IMR-90 (cell line): ENCODE measurements around the gene FBXO15. TPM values are rescaled to one million over a fixed set of nuclear protein-coding genes. Genes with fewer than 3 reads are reported as not detected.

ENCODE experiments used
- ATAC-seq: fragments of 200-7000 bp; cut with Tn5 transposase; 2 replicates; pipeline ENCODE4 v1.9.1; 2020; ENCODE audit warnings: low read depth, mild to moderate bottlenecking, moderate library complexity
- BruUV-seq: library from RNA; stranded (reverse); fragments of 400-500 nt; replicated peaks from 2 replicates; lab custom pipeline; 2021; lab: Mats Ljungman, UMichigan
- CTCF ChIA-PET: fragments of 300-600 bp; formaldehyde crosslinking; extraction: SDS; loops from one replicate; lab custom pipeline; 2021; ENCODE audit warnings: antibody characterized with exemption; lab: Yijun Ruan, JAX
- POLR2A ChIA-PET: fragments of 300-600 bp; sonication (Branson Sonifier 250); formaldehyde crosslinking; loops from one replicate; lab custom pipeline; 2022; ENCODE audit warnings: antibody characterized with exemption; ENCODE audit not compliant: unreplicated experiment; lab: Charles Lee
- DNase-seq: peaks from one replicate; pipeline ENCODE4 v3.0.0; 2013
- H2AFZ ChIP-seq: replicated peaks from 2 replicates; pipeline ENCODE3; 2013; ENCODE audit warnings: low read length, mild to moderate bottlenecking; ENCODE audit not compliant: poor library complexity
- H2AK5ac ChIP-seq: 2 replicates; pipeline ENCODE4 v1.6.1; 2013; ENCODE audit warnings: low read depth, low read length, inconsistent platforms
- H2AK9ac ChIP-seq: replicated peaks from 2 replicates; pipeline ENCODE3; 2013; ENCODE audit warnings: mild to moderate bottlenecking, low read depth, low read length, moderate library complexity; ENCODE audit not compliant: poor library complexity
- H2BK120ac ChIP-seq: 2 replicates; pipeline ENCODE4 v1.6.1; 2013; ENCODE audit warnings: low read depth, low read length, inconsistent platforms
- H2BK15ac ChIP-seq: 3 replicates; pipeline ENCODE4 v1.6.1; 2013; ENCODE audit warnings: low read depth, low read length, inconsistent platforms
- H2BK20ac ChIP-seq: 2 replicates; pipeline ENCODE4 v1.6.1; 2013; ENCODE audit warnings: low read depth, mild to moderate bottlenecking, inconsistent platforms, low read length, moderate library complexity
- H2BK5ac ChIP-seq: 2 replicates; pipeline ENCODE4 v1.6.1; 2013; ENCODE audit warnings: mild to moderate bottlenecking, low read depth, low read length, inconsistent platforms; ENCODE audit not compliant: poor library complexity, severe bottlenecking
- H3K14ac ChIP-seq: replicated peaks from 2 replicates; pipeline ENCODE4 v1.6.1; 2013; ENCODE audit warnings: low read depth, low read length, inconsistent platforms
- H3K18ac ChIP-seq: 2 replicates; pipeline ENCODE4 v1.6.1; 2013; ENCODE audit warnings: low read depth, low read length, control low read depth
- H3K23ac ChIP-seq: 2 replicates; pipeline ENCODE4 v1.6.1; 2013; ENCODE audit warnings: low read depth, low read length, inconsistent platforms
- H3K27ac ChIP-seq: 2 replicates; pipeline ENCODE4 v1.5.1; 2013; ENCODE audit warnings: mild to moderate bottlenecking, control low read depth, low read length; ENCODE audit not compliant: insufficient read depth
- H3K27me3 ChIP-seq: 2 replicates; pipeline ENCODE4 v1.6.1; 2013; ENCODE audit warnings: low read length; ENCODE audit not compliant: control insufficient read depth, insufficient read depth
- H3K36me3 ChIP-seq: 2 replicates; pipeline ENCODE4 v1.6.1; 2013; ENCODE audit warnings: low read length, mixed read lengths; ENCODE audit not compliant: control insufficient read depth, insufficient read depth
- H3K4ac ChIP-seq: 2 replicates; pipeline ENCODE4 v1.6.1; 2013; ENCODE audit warnings: low read depth, low read length, inconsistent platforms
- H3K4me1 ChIP-seq: 2 replicates; pipeline ENCODE4 v1.6.1; 2013; ENCODE audit warnings: low read length, mixed read lengths; ENCODE audit not compliant: control insufficient read depth, insufficient read depth
- H3K4me2 ChIP-seq: 2 replicates; pipeline ENCODE4 v1.6.1; 2013; ENCODE audit warnings: low read depth, mild to moderate bottlenecking, control low read depth, low read length, moderate library complexity
- H3K4me3 ChIP-seq: 2 replicates; pipeline ENCODE4 v1.5.1; 2013; ENCODE audit warnings: low read depth, mild to moderate bottlenecking, control low read depth, low read length, moderate library complexity; ENCODE audit not compliant: insufficient read depth
- H3K56ac ChIP-seq: 2 replicates; pipeline ENCODE4 v1.6.1; 2013; ENCODE audit warnings: low read length, inconsistent platforms; ENCODE audit not compliant: insufficient read depth; ENCODE audit errors: extremely low read depth
- H3K79me1 ChIP-seq, 2 experiments: 2 replicates each; pipeline ENCODE4 v1.6.1; 2013; ENCODE audit warnings: low read length in 2 of 2, inconsistent platforms in 1 of 2, low read depth in 1 of 2
- H3K9ac ChIP-seq: 2 replicates; pipeline ENCODE4 v1.6.1; 2013; ENCODE audit warnings: low read depth, low read length, control low read depth
- H3K9me1 ChIP-seq: 2 replicates; pipeline ENCODE4 v1.6.1; 2013; ENCODE audit warnings: low read length, inconsistent platforms; ENCODE audit not compliant: insufficient read depth
- H3K9me3 ChIP-seq: 2 replicates; pipeline ENCODE4 v1.6.1; 2013; ENCODE audit warnings: low read length; ENCODE audit not compliant: control insufficient read depth, insufficient read depth
- H4K20me1 ChIP-seq: 2 replicates; pipeline ENCODE4 v1.6.1; 2013; ENCODE audit warnings: low read length, inconsistent platforms; ENCODE audit not compliant: insufficient read depth
- H4K5ac ChIP-seq: 2 replicates; pipeline ENCODE4 v1.6.1; 2013; ENCODE audit warnings: mild to moderate bottlenecking, low read depth, low read length, control low read depth
- H4K8ac ChIP-seq, 2 experiments: 2 replicates each; pipeline ENCODE4 v1.6.1; 2013; ENCODE audit warnings: low read depth in 2 of 2, low read length in 2 of 2, control low read depth in 1 of 2, inconsistent platforms in 1 of 2
- H4K91ac ChIP-seq: 2 replicates; pipeline ENCODE4 v1.6.1; 2013; ENCODE audit warnings: low read depth, low read length, inconsistent platforms; ENCODE audit not compliant: insufficient read depth
- MAZ ChIP-seq: IDR thresholded peaks from 2 replicates; pipeline ENCODE4 v1.6.1; 2012; ENCODE audit warnings: low read depth, mild to moderate bottlenecking, low read length, improper control_type of control experiment, moderate library complexity, borderline replicate concordance
- RFX5 ChIP-seq: IDR thresholded peaks from 2 replicates; pipeline ENCODE4 v1.8.0; 2012; ENCODE audit warnings: low read depth, mild to moderate bottlenecking, low read length, moderate library complexity
- WGBS, 2 experiments: methylation state at CpG; one replicate each; pipeline versions ENCODE4 v1.1.5 to v1.1.7; 2013; ENCODE audit warnings: missing lambda C conversion rate in 2 of 2; ENCODE audit not compliant: insufficient read length in 1 of 2; ENCODE audit errors: extremely low coverage in 2 of 2; 5-methylcytosine and 5-hydroxymethylcytosine counted together
- dilution Hi-C: fragments of 300-500 bp; cut with HindIII; formaldehyde crosslinking; loops from one replicate; pipeline ENCODE4 v1.14.3; 2018; ENCODE audit warnings: low sequenced_read_pairs; ENCODE audit not compliant: unreplicated experiment
- in situ Hi-C: fragments of 300-500 bp; cut with MboI; formaldehyde crosslinking; loops from 3 replicates; pipeline ENCODE4 v1.14.3; 2019; ENCODE audit warnings: low sequenced_read_pairs, inconsistent platforms, mixed read lengths
- intact Hi-C: fragments of 100-400 bp; cut with micrococcal nuclease; formaldehyde crosslinking; loops from 2 replicates; pipeline ENCODE4 v1.10.0; 2022
- polyA plus RNA-seq, 3 experiments: library from polyadenylated mRNA; depleted of rRNA; stranded (reverse); fragments of >200 nt; gene quantifications; 2 replicates each; pipeline ENCODE4 v1.2.3, GENCODE V29; 2012; ENCODE audit warnings: low replicate concordance in 1 of 3
- total RNA-seq: library from RNA; depleted of rRNA; stranded (reverse); fragments of >200 nt; gene quantifications from 2 replicates; pipeline ENCODE4 v1.2.3, GENCODE V29; 2012
- TF ChIP-seq, protein P1 (sequence below): fragments of 150-350 bp; IDR thresholded peaks from 2 replicates; pipeline ENCODE4 v1.6.1; 2017; ENCODE audit warnings: mild to moderate bottlenecking, antibody characterized with exemption, low read length, low read depth

FBXO15 gene
- total and polyA plus RNA-seq, 2 of the 4 experiments (the other 2 are of a cell fraction): 0.90 to 2.0 TPM

DNA sequence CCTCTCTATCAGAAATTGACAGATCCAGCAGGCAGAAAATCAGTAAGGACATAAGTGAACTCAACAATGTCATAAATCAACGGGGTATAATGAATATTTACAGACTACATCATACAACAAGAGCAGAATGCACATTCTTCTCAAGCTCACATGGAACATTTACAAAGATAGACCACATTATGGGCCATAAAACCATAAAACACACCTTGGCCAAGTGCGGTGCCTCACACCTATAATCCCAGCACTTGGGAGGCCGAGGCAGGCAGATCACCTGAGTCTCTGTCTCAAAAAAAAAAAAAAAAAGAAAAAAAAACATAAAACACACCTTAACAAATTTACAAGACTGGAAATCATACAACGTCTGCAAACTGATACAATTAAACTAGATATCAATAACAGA is 36.7 kb downstream of the FBXO15 start:
- in situ Hi-C loops: no loop called here
- H3K18ac ChIP-seq: no peak overlapping the region
- CTCF ChIA-PET: interaction anchor here (0.6 to 1.8 kb wide), 2 partner anchors 28 to 651 kb away, joined by 3 to 8 read pairs; no protein-coding TSS in a partner anchor

More for the DNA sequence above, 36.7 kb downstream of the FBXO15 start:
- no peak overlapping the region for H2AK5ac ChIP-seq
- no peak overlapping the region for H4K8ac ChIP-seq
- no peak overlapping the region for H3K23ac ChIP-seq
- H3K9ac ChIP-seq: no peak overlapping the region
- H2AFZ ChIP-seq: no peak overlapping the region
- H3K9me1 ChIP-seq: peaks cover 3% of the 10 kb centered on the region; the same call in 1 of the 2 replicates
- no peak overlapping the region for H4K5ac ChIP-seq
- H3K4me1 ChIP-seq: peaks cover 6% of the 10 kb centered on the region
- H3K79me1 ChIP-seq: no peaks in the 10 kb centered on the region
- no peak overlapping the region for H3K4ac ChIP-seq
- DNase-seq (no peak), ATAC-seq (no peak)
- H3K4me3 ChIP-seq: no peak overlapping the region
- no peak overlapping the region for H3K27ac ChIP-seq
- TF ChIP-seq, protein P1, sequence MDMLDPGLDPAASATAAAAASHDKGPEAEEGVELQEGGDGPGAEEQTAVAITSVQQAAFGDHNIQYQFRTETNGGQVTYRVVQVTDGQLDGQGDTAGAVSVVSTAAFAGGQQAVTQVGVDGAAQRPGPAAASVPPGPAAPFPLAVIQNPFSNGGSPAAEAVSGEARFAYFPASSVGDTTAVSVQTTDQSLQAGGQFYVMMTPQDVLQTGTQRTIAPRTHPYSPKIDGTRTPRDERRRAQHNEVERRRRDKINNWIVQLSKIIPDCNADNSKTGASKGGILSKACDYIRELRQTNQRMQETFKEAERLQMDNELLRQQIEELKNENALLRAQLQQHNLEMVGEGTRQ: no peak
- TF ChIP-seq RFX5 (no peak), MAZ (no peak)
- no peak overlapping the region for H2BK20ac ChIP-seq
- no peak overlapping the region for H2BK15ac ChIP-seq
- no peak overlapping the region for H2BK5ac ChIP-seq
- H3K27me3 ChIP-seq: no peaks in the 10 kb centered on the region
- POLR2A ChIA-PET: interaction anchor here (0.7 kb wide), 1 partner anchor 195 kb away, joined by 11 read pairs; no protein-coding TSS in a partner anchor
- no peaks in the 10 kb centered on the region for H4K20me1 ChIP-seq
- intact Hi-C loops: loop anchor here (10.0 kb wide), 3 partner anchors 596 to 1236 kb away; no protein-coding TSS in a partner anchor
- WGBS, 2 experiments: no CpG with 5 or more reads among the region's 4 CpGs
- no peak overlapping the region for H3K56ac ChIP-seq
- no peaks in the 10 kb centered on the region for H3K36me3 ChIP-seq
- no peak overlapping the region for H2BK120ac ChIP-seq
- no peak overlapping the region for H2AK9ac ChIP-seq
- no peak overlapping the region for H3K4me2 ChIP-seq
- peaks cover 3% of the 10 kb centered on the region; the same call in 1 of the 2 replicates for H3K9me3 ChIP-seq
- BruUV-seq: no TSS peak
- H4K91ac ChIP-seq: no peak overlapping the region
- no peak overlapping the region for H3K14ac ChIP-seq
- dilution Hi-C loops: no loop called here
